SK-N-MC (cell line): ENCODE results near the gene FAM107B.

Experiments
- EZH2 ChIP-seq: fragments of 200-600 bp; sonication (generic); IDR thresholded peaks from one replicate; pipeline ENCODE4 v1.6.1; 2017; ENCODE audit warnings: antibody characterized with exemption
- FOXP2 ChIP-seq: optimal IDR thresholded peaks from 2 replicates; pipeline ENCODE3; 2011; ENCODE audit warnings: mild to moderate bottlenecking, moderate library complexity; ENCODE audit not compliant: insufficient read depth; ENCODE audit errors: extremely low read length, control extremely low read depth
- POLR2AphosphoS5 ChIP-seq: IDR thresholded peaks from 2 replicates; pipeline ENCODE4 v1.6.1; 2012; ENCODE audit warnings: mild to moderate bottlenecking, low read depth, low read length, borderline replicate concordance

DNA sequence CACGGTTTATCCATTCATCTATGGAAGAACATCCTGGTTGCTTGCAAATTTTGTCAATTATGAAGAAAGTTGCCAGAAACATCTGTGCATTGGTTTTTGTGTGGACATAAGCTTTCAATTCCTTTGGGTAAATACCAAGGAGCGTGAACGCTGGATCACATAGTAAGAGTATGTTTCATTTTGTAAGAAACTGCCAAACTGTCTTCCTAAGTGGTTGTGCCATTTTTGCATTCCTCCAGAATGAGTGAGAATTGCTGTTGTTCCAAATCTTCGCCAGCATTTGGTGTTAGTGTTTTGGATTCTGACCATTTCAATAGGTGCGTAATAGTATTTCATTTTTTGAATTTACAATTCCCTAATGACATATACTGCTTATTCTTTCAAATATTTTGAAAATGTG, 288.7 kb downstream of the FAM107B start:
- no peak for TF ChIP-seq POLR2AphosphoS5
- TF ChIP-seq EZH2 = no peak
- no peak for TF ChIP-seq FOXP2
